OCI-LY7 (cell line): ENCODE measurements around the gene LRRFIP1. TPM values are rescaled to one million over a fixed set of nuclear protein-coding genes. Genes with fewer than 3 reads are reported as not detected.

Experiments used
- BruUV-seq: library from RNA; stranded (reverse); fragments of 400-500 nt; replicated peaks from 2 replicates; lab custom pipeline; 2021; lab: Mats Ljungman, UMichigan
- CTCF ChIA-PET: fragments of 300-600 bp; sonication (Branson Sonifier 250); formaldehyde crosslinking; loops from one replicate; lab custom pipeline; 2022; ENCODE audit warnings: antibody characterized with exemption; ENCODE audit not compliant: unreplicated experiment; lab: Charles Lee
- POLR2A ChIA-PET: fragments of 300-600 bp; sonication (Branson Sonifier 250); formaldehyde crosslinking; loops from one replicate; lab custom pipeline; 2022; ENCODE audit warnings: antibody characterized with exemption; lab: Charles Lee
- DNase-seq: peaks from one replicate; pipeline ENCODE4 v3.0.0-alpha.2; 2015; ENCODE audit warnings: low spot score
- H2AFZ ChIP-seq: fragments of 200-600 bp; sonication (generic), shearing (Covaris generic); 2 replicates; pipeline ENCODE4 v1.6.1; 2014; ENCODE audit warnings: mild to moderate bottlenecking, antibody characterized with exemption, low read length, moderate library complexity
- H3K27ac ChIP-seq: fragments of 200-600 bp; sonication (generic); 2 replicates; pipeline ENCODE4 v1.5.1; 2014; ENCODE audit warnings: mixed run types, low read depth, mild to moderate bottlenecking, moderate library complexity, low read length, inconsistent platforms; ENCODE audit not compliant: poor library complexity, severe bottlenecking
- H3K36me3 ChIP-seq: fragments of 200-600 bp; sonication (generic); 2 replicates; pipeline ENCODE4 v1.6.1; 2014; ENCODE audit warnings: mild to moderate bottlenecking, antibody characterized with exemption, low read length, moderate library complexity, mixed read lengths; ENCODE audit not compliant: insufficient read depth
- H3K4me1 ChIP-seq: fragments of 200-600 bp; sonication (generic); 2 replicates; pipeline ENCODE4 v1.5.1; 2014; ENCODE audit warnings: mild to moderate bottlenecking, low read length; ENCODE audit not compliant: insufficient read depth, poor library complexity, severe bottlenecking
- H3K4me2 ChIP-seq: fragments of 200-600 bp; sonication (generic); 2 replicates; pipeline ENCODE4 v1.6.1; 2014; ENCODE audit warnings: mild to moderate bottlenecking, low read length
- H3K4me3 ChIP-seq: fragments of 200-600 bp; sonication (generic); 2 replicates; pipeline ENCODE4 v1.5.1; 2014; ENCODE audit warnings: mild to moderate bottlenecking, low read depth, low read length; ENCODE audit not compliant: poor library complexity, severe bottlenecking
- H3K79me2 ChIP-seq: fragments of 200-600 bp; sonication (generic); 2 replicates; pipeline ENCODE4 v1.6.1; 2016; ENCODE audit warnings: low read depth, mild to moderate bottlenecking, low read length, moderate library complexity, mixed read lengths; ENCODE audit not compliant: insufficient read depth
- H3K9me2 ChIP-seq: fragments of 200-600 bp; sonication (generic); 2 replicates; pipeline ENCODE4 v1.6.1; 2016; ENCODE audit warnings: mild to moderate bottlenecking, low read length, mixed read lengths; ENCODE audit not compliant: insufficient read depth
- H3K9me3 ChIP-seq: fragments of 200-600 bp; sonication (generic); 2 replicates; pipeline ENCODE4 v1.6.1; 2014; ENCODE audit warnings: mild to moderate bottlenecking, mixed run types, low read length, mixed read lengths
- H4K20me1 ChIP-seq: fragments of 200-600 bp; sonication (generic); 2 replicates; pipeline ENCODE4 v1.6.1; 2014; ENCODE audit warnings: mild to moderate bottlenecking, antibody characterized with exemption, low read length, moderate library complexity, mixed read lengths; ENCODE audit not compliant: insufficient read depth
- EZH2phosphoT487 ChIP-seq: fragments of 200-600 bp; sonication (generic); IDR thresholded peaks from 2 replicates; pipeline ENCODE4 v1.6.1; 2018; ENCODE audit warnings: low read depth, borderline replicate concordance, mild to moderate bottlenecking, mixed run types, antibody characterized with exemption, low read length, moderate library complexity, mixed read lengths
- intact Hi-C: fragments of 100-400 bp; cut with micrococcal nuclease; formaldehyde crosslinking; loops from one replicate; pipeline ENCODE4 v1.10.0; 2022; ENCODE audit not compliant: unreplicated experiment
- total RNA-seq, 2 experiments: library from RNA; depleted of rRNA in 1 of 2; stranded (reverse); fragments of >200 nt in 1 of 2; shearing (Covaris generic) in 1 of 2; gene quantifications; 2 replicates each; pipeline ENCODE4 v1.2.3, GENCODE V29; 2014 to 2022
- TF ChIP-seq, protein P1 (sequence below): fragments of 200-600 bp; sonication (generic); conservative IDR thresholded peaks from 2 replicates; pipeline ENCODE4 v1.5.1; 2014; ENCODE audit warnings: mild to moderate bottlenecking, antibody characterized with exemption, low read length, moderate library complexity, mixed read lengths

Gene LRRFIP1
- total RNA-seq, 2 experiments from 2014 or later = 95.7 to 216 TPM

DNA sequence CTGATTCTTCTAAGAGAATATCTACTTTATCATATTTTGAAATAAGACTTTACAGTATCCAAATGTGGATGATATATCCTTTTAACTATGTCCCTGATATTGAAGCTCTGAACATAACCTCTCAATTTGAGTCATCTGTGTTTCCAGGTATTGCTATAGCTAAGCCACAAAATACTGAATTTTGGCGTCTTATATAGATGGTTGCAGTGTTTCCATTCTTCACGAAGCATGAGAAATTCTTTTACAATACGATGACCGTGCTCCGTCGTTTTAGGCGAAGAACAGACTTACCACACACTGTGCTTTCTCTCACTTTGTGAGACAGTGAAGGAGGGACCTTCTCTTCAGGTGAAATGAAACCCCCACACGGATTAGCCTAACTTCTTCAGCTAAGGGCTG, 45.3 kb downstream of the LRRFIP1 start:
- TF ChIP-seq, protein P1, sequence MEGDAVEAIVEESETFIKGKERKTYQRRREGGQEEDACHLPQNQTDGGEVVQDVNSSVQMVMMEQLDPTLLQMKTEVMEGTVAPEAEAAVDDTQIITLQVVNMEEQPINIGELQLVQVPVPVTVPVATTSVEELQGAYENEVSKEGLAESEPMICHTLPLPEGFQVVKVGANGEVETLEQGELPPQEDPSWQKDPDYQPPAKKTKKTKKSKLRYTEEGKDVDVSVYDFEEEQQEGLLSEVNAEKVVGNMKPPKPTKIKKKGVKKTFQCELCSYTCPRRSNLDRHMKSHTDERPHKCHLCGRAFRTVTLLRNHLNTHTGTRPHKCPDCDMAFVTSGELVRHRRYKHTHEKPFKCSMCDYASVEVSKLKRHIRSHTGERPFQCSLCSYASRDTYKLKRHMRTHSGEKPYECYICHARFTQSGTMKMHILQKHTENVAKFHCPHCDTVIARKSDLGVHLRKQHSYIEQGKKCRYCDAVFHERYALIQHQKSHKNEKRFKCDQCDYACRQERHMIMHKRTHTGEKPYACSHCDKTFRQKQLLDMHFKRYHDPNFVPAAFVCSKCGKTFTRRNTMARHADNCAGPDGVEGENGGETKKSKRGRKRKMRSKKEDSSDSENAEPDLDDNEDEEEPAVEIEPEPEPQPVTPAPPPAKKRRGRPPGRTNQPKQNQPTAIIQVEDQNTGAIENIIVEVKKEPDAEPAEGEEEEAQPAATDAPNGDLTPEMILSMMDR = no peak
- TF ChIP-seq EZH2phosphoT487 = no peak
- Histone ChIP-seq H3K4me1 (peaks cover 100% of the 10 kb centered on the region), H3K9me3 (no peaks in the 10 kb centered on the region), H3K4me2 (peak overlapping the region; percentile 93), H2AFZ (peak overlapping the region; percentile 72; the same call in 1 of the 2 replicates), H3K4me3 (peak overlapping the region; percentile 65), H3K9me2 (no peaks in the 10 kb centered on the region), H3K79me2 (no peaks in the 10 kb centered on the region), H3K27ac (peak overlapping the region; percentile 97), H3K36me3 (no peaks in the 10 kb centered on the region), H4K20me1 (no peaks in the 10 kb centered on the region)
- intact Hi-C loops = loop anchor here (1.0 to 5.0 kb wide), 4 partner anchors 22 to 435 kb away; no protein-coding TSS in a partner anchor
- DNase-seq = no peak
- no TSS peak for BruUV-seq
- POLR2A ChIA-PET = interaction anchor here (0.6 to 12.5 kb wide), 12 partner anchors 10 to 104 kb away, joined by 3 to 290 read pairs (median 3); no protein-coding TSS in a partner anchor
- CTCF ChIA-PET = interaction anchor here (1.1 to 5.5 kb wide), 5 partner anchors 14 to 35 kb away, joined by 3 to 24 read pairs (median 5); no protein-coding TSS in a partner anchor

DNA sequence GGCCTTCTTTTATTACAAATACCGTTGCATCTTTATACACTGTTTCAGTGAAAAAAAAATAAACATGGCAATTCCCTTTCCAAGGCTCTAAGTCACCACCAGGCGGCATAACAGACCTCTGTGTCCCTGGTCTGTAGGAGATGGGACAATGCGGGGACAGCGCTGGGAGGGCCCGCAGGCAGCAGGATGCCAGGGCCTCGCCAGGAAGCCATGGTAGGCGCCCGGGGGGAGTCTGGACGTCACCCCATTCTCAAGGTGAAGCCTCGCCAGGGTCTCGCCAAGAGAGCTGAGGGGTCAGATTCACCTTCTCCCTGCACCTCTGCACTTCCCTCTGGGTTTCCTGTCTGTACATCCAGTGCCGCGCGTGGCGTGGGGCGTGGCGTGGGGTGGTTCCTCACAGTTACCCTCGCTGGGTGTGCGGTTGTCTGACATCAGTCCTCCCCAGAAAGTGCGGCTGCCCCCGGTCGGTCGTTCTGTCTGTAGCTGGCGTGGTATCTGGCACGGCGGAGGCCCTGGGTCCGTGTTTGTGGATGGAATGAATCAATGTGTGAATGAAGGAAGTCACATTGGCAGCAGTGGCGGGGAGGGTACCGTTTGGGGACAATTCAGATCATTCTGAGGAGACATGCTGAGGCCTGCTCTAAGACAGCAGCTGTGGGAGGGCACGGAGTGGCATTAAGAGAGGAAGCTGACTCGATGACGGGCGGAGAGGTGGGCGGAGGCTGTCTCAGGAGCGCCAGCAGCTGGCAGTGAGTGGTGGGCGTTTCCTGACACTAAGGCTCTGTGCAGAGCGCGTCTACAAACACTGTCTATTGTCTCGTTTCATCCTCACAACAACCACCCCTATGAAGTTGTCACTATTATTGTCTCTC, 46.0 kb downstream of the LRRFIP1 start:
- Histone ChIP-seq H3K9me2 (no peaks in the 10 kb centered on the region), H3K4me3 (peak overlapping the region; percentile 65), H3K4me2 (peak overlapping the region; percentile 93), H3K36me3 (no peaks in the 10 kb centered on the region), H3K9me3 (no peaks in the 10 kb centered on the region), H2AFZ (peak overlapping the region; percentile 72), H4K20me1 (no peaks in the 10 kb centered on the region), H3K4me1 (peaks cover 100% of the 10 kb centered on the region), H3K79me2 (no peaks in the 10 kb centered on the region), H3K27ac (peak overlapping the region; percentile 97)
- peak; percentile 84 for DNase-seq
- ChIA-PET CTCF (interaction anchor here (0.8 to 5.5 kb wide), 6 partner anchors 13 to 72 kb away, joined by 3 to 24 read pairs (median 4); no protein-coding TSS in a partner anchor), POLR2A (interaction anchor here (0.5 to 12.5 kb wide), 9 partner anchors 11 to 1258 kb away, joined by 3 to 290 read pairs (median 3); no protein-coding TSS in a partner anchor)
- BruUV-seq = no TSS peak
- intact Hi-C loops = loop anchor here (1.0 to 5.0 kb wide), 4 partner anchors 21 to 434 kb away; no protein-coding TSS in a partner anchor
- TF ChIP-seq, protein P1 = peak; percentile 90
- no peak for TF ChIP-seq EZH2phosphoT487
